K562 (cell line): ENCODE results near the gene NFKB2. TPM values are rescaled to one million over a fixed set of nuclear protein-coding genes. Genes with fewer than 3 reads are reported as not detected.

Experiments used
- ATAC-seq: fragments of 200-7000 bp; cut with Tn5 transposase; 3 replicates; pipeline ENCODE4 v1.9.1; 2020; ENCODE audit warnings: moderate library complexity
- BruUV-seq: library from RNA; stranded (reverse); fragments of 400-500 nt; replicated peaks from 2 replicates; lab custom pipeline; 2021; lab: Mats Ljungman, UMichigan
- CTCF ChIA-PET: fragments of 300-600 bp; formaldehyde crosslinking; extraction: SDS; loops from one replicate; lab custom pipeline; 2021; ENCODE audit warnings: low intra/inter-chr PET ratio; lab: Yijun Ruan, JAX
- POLR2A ChIA-PET: fragments of 300-600, 350-650 bp; sonication (Branson Sonifier 250); formaldehyde crosslinking; extraction: SDS; loops from one replicate; lab custom pipeline; 2021; ENCODE audit warnings: antibody characterized with exemption, inconsistent platforms; lab: Yijun Ruan, JAX
- DNase-seq, 4 experiments: peaks; one replicate each; pipeline versions ENCODE4 v3.0.0 to v3.0.0-alpha.2; 2011 to 2018; ENCODE audit warnings: low spot score in 3 of 4, mixed read lengths in 3 of 4; ENCODE audit errors: extremely low read depth in 1 of 4
- FAIRE-seq: peaks from 2 replicates; lab custom pipeline; 2011; peaks lifted over from hg19 to GRCh38; lab: Jason Lieb, UNC
- H2AFZ ChIP-seq: 2 replicates; pipeline ENCODE4 v1.6.0; 2011; ENCODE audit warnings: low read depth, low read length, control low read depth, inconsistent platforms
- H3K27ac ChIP-seq: fragments of 200-600 bp; 3 replicates; pipeline ENCODE4 v1.8.0; 2011; ENCODE audit warnings: low read depth, mild to moderate bottlenecking, control low read depth, inconsistent platforms, low read length, moderate library complexity, mixed read lengths; ENCODE audit errors: extremely low read depth
- H3K27me3 ChIP-seq, 2 experiments: fragments of 300-600 bp in 1 of 2; 2 replicates in 1 of 2; 3 replicates in 1 of 2; pipeline versions ENCODE4 v1.6.0 to v1.8.0; 2011; ENCODE audit warnings: inconsistent platforms in 2 of 2, low read length in 2 of 2, mild to moderate bottlenecking in 1 of 2, mixed read lengths in 1 of 2, moderate library complexity in 1 of 2; ENCODE audit not compliant: control insufficient read depth in 2 of 2, insufficient read depth in 2 of 2
- H3K36me3 ChIP-seq: fragments of 300-600 bp; 3 replicates; pipeline ENCODE4 v1.8.0; 2011; ENCODE audit warnings: mild to moderate bottlenecking, low read length, inconsistent platforms; ENCODE audit not compliant: control insufficient read depth, insufficient read depth
- H3K4me1 ChIP-seq, 2 experiments: fragments of 200-600 bp in 1 of 2; replicated peaks in 1 of 2; 2 replicates in 1 of 2; 3 replicates in 1 of 2; pipeline versions ENCODE4 v1.5.1 to v1.8.0; 2011; ENCODE audit warnings: inconsistent platforms in 2 of 2, low read length in 2 of 2, mild to moderate bottlenecking in 1 of 2, mixed read lengths in 1 of 2, moderate library complexity in 1 of 2; ENCODE audit not compliant: control insufficient read depth in 2 of 2, insufficient read depth in 2 of 2
- H3K4me2 ChIP-seq: 2 replicates; pipeline ENCODE4 v1.6.1; 2011; ENCODE audit warnings: low read length, control low read depth, inconsistent platforms, mixed read lengths; ENCODE audit not compliant: insufficient read depth
- H3K4me3 ChIP-seq: fragments of 200-600 bp; sonication (generic), shearing (Covaris generic); 2 replicates; pipeline ENCODE4 v1.5.1; 2016; ENCODE audit warnings: control low read depth, inconsistent platforms
- H3K79me2 ChIP-seq: fragments of 200-600 bp; 3 replicates; pipeline ENCODE4 v1.8.0; 2011; ENCODE audit warnings: low read length, inconsistent platforms; ENCODE audit not compliant: control insufficient read depth, insufficient read depth
- H3K9ac ChIP-seq, 2 experiments: 2 replicates each; pipeline versions ENCODE4 v1.6.0 to v1.6.1; 2011; ENCODE audit warnings: low read depth in 2 of 2, low read length in 2 of 2, control low read depth in 1 of 2, inconsistent platforms in 1 of 2, mild to moderate bottlenecking in 1 of 2, mixed read lengths in 1 of 2; ENCODE audit not compliant: insufficient read depth in 1 of 2
- H3K9me1 ChIP-seq: one replicate; pipeline ENCODE4 v1.6.0; 2011; ENCODE audit warnings: inconsistent platforms, mild to moderate bottlenecking, low read length, moderate library complexity; ENCODE audit not compliant: control insufficient read depth, insufficient read depth
- H3K9me3 ChIP-seq: replicated peaks from 2 replicates; pipeline ENCODE4 v1.5.1; 2011; ENCODE audit warnings: low read depth, low read length, inconsistent platforms; ENCODE audit not compliant: control insufficient read depth, insufficient read depth
- H4K20me1 ChIP-seq: replicated peaks from 2 replicates; pipeline ENCODE4 v1.6.1; 2011; ENCODE audit warnings: low read length, inconsistent platforms, mixed read lengths; ENCODE audit not compliant: control insufficient read depth, insufficient read depth
- CEBPB ChIP-seq: fragments of 450-650 bp; IDR thresholded peaks from 2 replicates; pipeline ENCODE4 v1.6.1; 2016; ENCODE audit warnings: missing genetic modification characterization, missing compliant biosample characterization
- GABPA ChIP-seq: fragments of 200-800 bp; sonication (Bioruptor generic); conservative IDR thresholded peaks from 2 replicates; pipeline ENCODE4 v1.6.1; 2016; ENCODE audit warnings: low read depth, missing genetic modification characterization, missing compliant biosample characterization
- NR2C2 ChIP-seq, 2 experiments: fragments of 200-800 bp in 1 of 2; sonication (Bioruptor generic) in 1 of 2; sonication (generic) in 1 of 2; formaldehyde crosslinking in 1 of 2; IDR thresholded peaks; 2 replicates each; pipeline versions ENCODE4 v1.6.1 to v1.8.0; 2016 to 2022; ENCODE audit warnings: mild to moderate bottlenecking in 1 of 2, missing compliant biosample characterization in 1 of 2, missing genetic modification characterization in 1 of 2, missing genetic modification reagents in 1 of 2
- WGBS: fragments of 100-300 bp; shearing (Covaris generic); methylation state at CpG from one replicate; pipeline ENCODE4 v1.1.6; 2016; ENCODE audit warnings: low coverage, mixed read lengths; ENCODE audit not compliant: insufficient coverage; ENCODE audit errors: missing lambda C conversion rate; 5-methylcytosine and 5-hydroxymethylcytosine counted together
- in situ Hi-C: fragments of 300-500 bp; cut with MboI; formaldehyde crosslinking; loops from 4 replicates; pipeline ENCODE4 v1.15.0; 2018; ENCODE audit warnings: inconsistent platforms, mixed read lengths
- intact Hi-C: fragments of 100-400 bp; cut with micrococcal nuclease; formaldehyde crosslinking; loops from 2 replicates; pipeline ENCODE4 v1.14.2; 2022
- polyA plus RNA-seq, 8 experiments: library from polyadenylated mRNA; depleted of rRNA in 4 of 8; stranded (reverse) in 5 of 8; unstranded in 3 of 8; fragments of >200 nt; fragmentation: Nextera tagmentation in 2 of 8; fragmentation: Illumina TruSeq in 1 of 8; extraction: Ambion mirVana in 2 of 8; extraction: Trizol in 1 of 8; gene quantifications; 2 replicates each; pipeline versions ENCODE4 v1.2.1 to v1.2.3, GENCODE V29; 2011 to 2014; ENCODE audit warnings: inconsistent platforms in 1 of 8, missing spikeins in 1 of 8
- total RNA-seq, 7 experiments: library from RNA; depleted of rRNA in 6 of 7; stranded (reverse); fragments of >200 nt in 6 of 7; fragmentation: Illumina TruSeq in 2 of 7; extraction: Trizol in 2 of 7; gene quantifications; 2 replicates each; pipeline versions ENCODE4 v1.2.1 to v1.2.3, GENCODE V29; 2011 to 2021; ENCODE audit warnings: low replicate concordance in 1 of 7
- TF ChIP-seq, protein P1 (sequence below): fragments of 450-650 bp; IDR thresholded peaks from 2 replicates; pipeline ENCODE4 v1.6.1; 2018; ENCODE audit not compliant: partially characterized antibody

Gene NFKB2
- total and polyA plus RNA-seq, 9 of the 15 experiments (the other 6 are each of a cell fraction or from before 2014, with no cell fraction given): 0.07 to 20.3 (median 7.9) TPM

DNA sequence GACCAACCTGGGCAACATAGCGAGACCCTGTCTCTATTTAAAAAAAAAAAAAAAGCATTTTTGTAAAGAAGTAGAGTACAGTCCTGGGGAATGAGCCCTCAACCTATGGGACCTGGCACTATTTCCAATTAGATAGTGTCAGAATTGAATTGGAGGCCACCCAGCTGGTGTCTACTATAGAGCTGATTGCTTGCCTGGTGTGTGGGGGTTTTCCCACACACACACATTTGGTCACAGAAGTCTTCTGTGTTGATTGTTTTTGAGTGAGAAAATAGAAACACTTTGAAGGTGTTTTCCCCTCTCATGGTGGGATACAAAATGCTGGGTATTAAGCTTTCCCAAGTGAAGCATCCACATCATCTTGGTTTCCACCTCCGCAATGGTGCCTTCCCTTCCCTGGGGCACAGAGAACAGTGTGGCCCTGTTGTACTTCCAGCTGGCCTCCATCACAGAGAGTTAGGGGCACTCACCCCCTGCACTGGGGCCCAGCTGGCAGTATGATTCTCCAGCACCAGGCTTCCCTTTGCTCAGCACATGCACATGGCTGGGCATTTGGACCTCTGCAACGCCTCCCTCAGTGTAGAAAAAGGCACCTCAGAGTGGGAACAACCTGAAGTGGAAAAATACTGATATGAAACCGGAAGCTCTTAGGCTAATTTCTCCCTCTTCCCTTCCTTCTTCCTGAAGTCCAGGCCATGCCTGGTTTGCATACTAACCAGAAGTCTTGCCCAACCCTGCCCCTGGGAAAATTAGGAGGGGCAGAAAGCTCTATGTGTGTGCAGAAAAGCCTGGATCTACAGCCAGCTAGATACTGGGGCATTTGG is 10.7 kb upstream of the NFKB2 start:
- Histone ChIP-seq H3K9me3 (no peaks in the 10 kb centered on the region), H3K27ac (no peak overlapping the region), H3K9me1 (no peaks in the 10 kb centered on the region), H3K4me3 (no peak overlapping the region), H3K36me3 (peaks cover 24% of the 10 kb centered on the region; the same call in 2 of the 3 replicates), H3K9ac (no peak overlapping the region), H3K79me2 (no peaks in the 10 kb centered on the region), H3K4me1 (peaks cover 0 to 3% of the 10 kb centered on the region in 2 experiments; a peak in 2 of 5 replicates), H2AFZ (no peak overlapping the region), H3K4me2 (no peak overlapping the region), H4K20me1 (no peaks in the 10 kb centered on the region), H3K27me3 (no peaks in the 10 kb centered on the region)
- WGBS: 64% methylated on average over 4 of the region's 4 CpGs
- in situ Hi-C loops: loop anchor here (25.0 kb wide), 1 partner anchor 202 kb away; no protein-coding TSS in a partner anchor
- intact Hi-C loops: no loop called here
- no peak; the same call in 2 of the 3 replicates for ATAC-seq
- CTCF ChIA-PET: interaction anchor here (1.4 kb wide), 1 partner anchor 94 kb away, joined by 3 read pairs; no protein-coding TSS in a partner anchor
- FAIRE-seq: no peak
- POLR2A ChIA-PET: interaction anchor here (1.0 to 1.3 kb wide), 2 partner anchors 10 to 16 kb away, joined by 5 to 6 read pairs; no protein-coding TSS in a partner anchor
- no peak for DNase-seq
- no TSS peak for BruUV-seq
- TF ChIP-seq, protein P1, sequence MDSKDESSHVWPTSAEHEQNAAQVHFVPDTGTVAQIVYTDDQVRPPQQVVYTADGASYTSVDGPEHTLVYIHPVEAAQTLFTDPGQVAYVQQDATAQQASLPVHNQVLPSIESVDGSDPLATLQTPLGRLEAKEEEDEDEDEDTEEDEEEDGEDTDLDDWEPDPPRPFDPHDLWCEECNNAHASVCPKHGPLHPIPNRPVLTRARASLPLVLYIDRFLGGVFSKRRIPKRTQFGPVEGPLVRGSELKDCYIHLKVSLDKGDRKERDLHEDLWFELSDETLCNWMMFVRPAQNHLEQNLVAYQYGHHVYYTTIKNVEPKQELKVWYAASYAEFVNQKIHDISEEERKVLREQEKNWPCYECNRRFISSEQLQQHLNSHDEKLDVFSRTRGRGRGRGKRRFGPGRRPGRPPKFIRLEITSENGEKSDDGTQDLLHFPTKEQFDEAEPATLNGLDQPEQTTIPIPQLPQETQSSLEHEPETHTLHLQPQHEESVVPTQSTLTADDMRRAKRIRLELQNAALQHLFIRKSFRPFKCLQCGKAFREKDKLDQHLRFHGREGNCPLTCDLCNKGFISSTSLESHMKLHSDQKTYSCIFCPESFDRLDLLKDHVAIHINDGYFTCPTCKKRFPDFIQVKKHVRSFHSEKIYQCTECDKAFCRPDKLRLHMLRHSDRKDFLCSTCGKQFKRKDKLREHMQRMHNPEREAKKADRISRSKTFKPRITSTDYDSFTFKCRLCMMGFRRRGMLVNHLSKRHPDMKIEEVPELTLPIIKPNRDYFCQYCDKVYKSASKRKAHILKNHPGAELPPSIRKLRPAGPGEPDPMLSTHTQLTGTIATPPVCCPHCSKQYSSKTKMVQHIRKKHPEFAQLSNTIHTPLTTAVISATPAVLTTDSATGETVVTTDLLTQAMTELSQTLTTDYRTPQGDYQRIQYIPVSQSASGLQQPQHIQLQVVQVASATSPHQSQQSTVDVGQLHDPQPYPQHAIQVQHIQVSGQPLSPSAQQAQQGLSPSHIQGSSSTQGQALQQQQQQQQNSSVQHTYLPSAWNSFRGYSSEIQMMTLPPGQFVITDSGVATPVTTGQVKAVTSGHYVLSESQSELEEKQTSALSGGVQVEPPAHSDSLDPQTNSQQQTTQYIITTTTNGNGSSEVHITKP: peak; percentile 68
- TF ChIP-seq NR2C2 (CRISPR knock-in tag; IDR thresholded peaks at IDR 0.05) (no peak), NR2C2 (tag; IDR thresholded peaks at IDR 0.05) (no peak), CEBPB (0 out of 2 replicates have a peak, but pooled peaks have one; percentile 21), GABPA (tag) (peak; percentile 43; the same call in 1 of the 2 replicates)
